Measurements from ENCODE around the gene OR2L8.

OR2L8 gene, protein sequence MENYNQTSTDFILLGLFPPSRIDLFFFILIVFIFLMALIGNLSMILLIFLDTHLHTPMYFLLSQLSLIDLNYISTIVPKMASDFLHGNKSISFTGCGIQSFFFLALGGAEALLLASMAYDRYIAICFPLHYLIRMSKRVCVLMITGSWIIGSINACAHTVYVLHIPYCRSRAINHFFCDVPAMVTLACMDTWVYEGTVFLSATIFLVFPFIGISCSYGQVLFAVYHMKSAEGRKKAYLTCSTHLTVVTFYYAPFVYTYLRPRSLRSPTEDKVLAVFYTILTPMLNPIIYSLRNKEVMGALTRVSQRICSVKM

DNA sequence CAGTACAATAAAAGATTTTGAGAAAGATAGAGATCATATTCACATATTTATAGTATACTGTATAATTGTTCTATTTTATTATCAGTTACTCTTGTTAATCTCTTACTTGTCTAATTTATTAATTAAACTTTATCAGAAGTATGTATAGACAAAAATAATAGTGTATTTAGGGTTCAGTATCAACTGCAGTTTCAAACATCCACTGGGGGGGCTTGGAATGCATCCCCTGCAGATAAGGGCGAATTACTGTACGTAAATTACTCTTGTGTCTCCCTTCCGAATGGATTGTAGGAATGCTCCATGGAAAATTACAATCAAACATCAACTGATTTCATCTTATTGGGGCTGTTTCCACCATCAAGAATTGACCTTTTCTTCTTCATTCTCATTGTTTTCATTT is at the start of gene OR2L8:
Gene OR2L8, plus strand, starts transcription at position 301 of the 400 bp plus-strand sequence. Its CDS starts 0 bp downstream, at position 301.
- no peak for DNase-seq (ENCODE audit: low read depth)

- DNase-seq (ENCODE audit: low read depth): no peak
Observed at GRCh38 chr1:247904122-247904521, 44.5 kb upstream of the OR2L8 start.

- no peak for DNase-seq (ENCODE audit: low read depth)
Observed at GRCh38 chr1:247905181-247905580, 43.5 kb upstream of the OR2L8 start.

DNA sequence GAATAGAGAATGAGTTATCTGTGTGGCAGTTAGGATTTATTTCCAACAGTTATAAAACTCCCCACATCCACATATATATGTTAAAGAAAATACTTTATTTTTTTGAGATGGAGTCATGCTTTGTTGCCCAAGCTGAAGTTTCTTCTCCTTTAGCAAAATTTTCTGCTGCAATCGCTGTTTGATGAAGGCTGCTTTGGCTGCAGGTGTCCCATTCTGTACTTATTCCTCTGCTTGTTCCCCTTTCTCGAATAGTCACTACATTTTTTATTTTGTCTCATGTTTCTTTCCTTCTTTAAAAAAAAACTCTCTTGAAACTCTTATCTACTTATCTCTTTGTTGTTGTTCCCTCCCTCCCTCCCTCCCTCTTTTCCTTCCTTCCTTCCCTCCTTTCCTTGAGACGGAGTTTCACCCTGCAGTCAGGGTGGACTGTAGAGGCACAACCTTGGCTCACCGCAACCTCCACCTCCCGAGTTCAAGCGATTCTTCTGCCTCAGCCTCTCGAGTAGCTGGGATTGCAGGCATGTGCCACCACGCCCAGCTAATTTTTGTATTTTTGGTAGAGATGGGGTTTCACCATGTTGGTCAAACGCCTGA is 42.7 kb upstream of the OR2L8 start:
- no peak for DNase-seq (ENCODE audit: low read depth)

DNA sequence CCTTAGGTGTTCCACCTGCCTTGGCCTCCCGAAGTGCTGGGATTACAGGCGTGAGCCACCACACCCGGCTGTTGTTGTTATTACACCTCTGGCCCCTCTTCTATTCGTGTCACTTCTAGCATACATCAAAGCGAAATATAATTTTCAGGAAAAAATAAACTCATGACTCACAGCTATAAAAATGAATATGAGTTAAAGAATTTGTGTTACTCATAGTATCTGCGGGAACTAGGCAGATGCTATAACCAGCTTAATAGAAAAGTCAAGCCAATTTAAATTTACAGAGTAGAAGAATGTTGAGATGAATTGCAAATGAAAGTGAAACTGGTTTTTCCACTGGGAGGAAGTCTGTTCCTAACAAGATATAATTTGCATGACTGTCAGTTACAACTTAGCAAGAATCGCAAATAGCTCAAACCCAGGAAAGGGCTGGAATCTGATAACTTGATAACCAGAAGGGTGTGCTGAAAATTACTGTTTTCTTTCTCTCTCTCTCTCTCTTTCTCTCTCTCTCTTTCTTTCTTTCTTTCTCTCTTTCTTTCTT is 42.1 kb upstream of the OR2L8 start:
- no peak for DNase-seq (ENCODE audit: low read depth)

GRCh38 chr1:247908766-247909165 is 39.9 kb upstream of the OR2L8 start:
- no peak for DNase-seq (ENCODE audit: low read depth)

DNA sequence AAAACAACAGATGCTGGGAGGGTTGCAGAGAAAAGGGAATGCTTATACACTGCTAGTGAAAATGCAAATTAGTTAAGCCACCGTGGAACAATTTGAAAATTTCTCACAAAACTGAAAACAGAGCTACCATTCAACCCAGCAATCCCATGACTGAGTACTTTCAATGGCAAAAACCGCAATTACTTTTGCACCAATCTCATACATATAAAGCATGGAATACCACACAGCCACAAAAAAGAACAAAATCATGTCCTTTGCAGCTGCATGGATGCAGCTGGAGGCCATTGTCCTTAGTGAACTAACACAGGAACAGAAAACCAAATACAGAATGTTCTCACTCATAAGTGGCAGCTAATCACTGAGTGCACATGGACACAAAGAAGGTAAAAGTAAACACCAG is 34.9 kb upstream of the OR2L8 start:
- DNase-seq (ENCODE audit: low read depth): no peak

- no peak for DNase-seq (ENCODE audit: low read depth)
Observed at GRCh38 chr1:247914941-247915662, 33.6 kb upstream of the OR2L8 start.

GRCh38 chr1:247919952-247920351 is 28.7 kb upstream of the OR2L8 start, which contains the start of gene OR2T8:
OR2T8 (plus strand) TSS chr1:247920252; CDS start chr1:247921018, 766 bp downstream.
- DNase-seq (ENCODE audit: low read depth): no peak

GRCh38 chr1:247923941-247924340 is 24.7 kb upstream of the OR2L8 start:
- DNase-seq (ENCODE audit: low read depth): no peak

- no peak for DNase-seq (ENCODE audit: low read depth)
Observed at GRCh38 chr1:247924868-247925267, 23.8 kb upstream of the OR2L8 start, which contains the start of gene OR2AJ1. OR2AJ1 (plus strand) TSS chr1:247924889; CDS start chr1:247933769, 8,880 bp downstream.

DNA sequence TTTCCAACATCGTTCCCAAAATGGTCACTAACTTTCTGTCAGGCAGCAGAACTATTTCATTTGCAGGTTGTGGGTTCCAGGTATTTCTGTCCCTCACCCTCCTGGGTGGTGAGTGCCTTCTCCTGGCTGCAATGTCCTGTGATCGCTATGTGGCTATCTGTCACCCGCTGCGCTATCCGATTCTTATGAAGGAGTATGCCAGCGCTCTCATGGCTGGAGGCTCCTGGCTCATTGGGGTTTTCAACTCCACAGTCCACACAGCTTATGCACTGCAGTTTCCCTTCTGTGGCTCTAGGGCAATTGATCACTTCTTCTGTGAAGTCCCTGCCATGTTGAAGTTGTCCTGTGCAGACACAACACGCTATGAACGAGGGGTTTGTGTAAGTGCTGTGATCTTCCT is 14.7 kb upstream of the OR2L8 start:
- DNase-seq (ENCODE audit: low read depth): no peak

GRCh38 chr1:247935781-247936180 is 12.9 kb upstream of the OR2L8 start:
- DNase-seq (ENCODE audit: low read depth): no peak

GRCh38 chr1:247936415-247936814 is 12.2 kb upstream of the OR2L8 start:
- no peak for DNase-seq (ENCODE audit: low read depth)

- peak; percentile 82 for DNase-seq (ENCODE audit: low read depth)
Observed at GRCh38 chr1:247936965-247937734, 11.5 kb upstream of the OR2L8 start.

- no peak for DNase-seq (ENCODE audit: low read depth)
Observed at GRCh38 chr1:247942624-247943023, 6.0 kb upstream of the OR2L8 start.

DNA sequence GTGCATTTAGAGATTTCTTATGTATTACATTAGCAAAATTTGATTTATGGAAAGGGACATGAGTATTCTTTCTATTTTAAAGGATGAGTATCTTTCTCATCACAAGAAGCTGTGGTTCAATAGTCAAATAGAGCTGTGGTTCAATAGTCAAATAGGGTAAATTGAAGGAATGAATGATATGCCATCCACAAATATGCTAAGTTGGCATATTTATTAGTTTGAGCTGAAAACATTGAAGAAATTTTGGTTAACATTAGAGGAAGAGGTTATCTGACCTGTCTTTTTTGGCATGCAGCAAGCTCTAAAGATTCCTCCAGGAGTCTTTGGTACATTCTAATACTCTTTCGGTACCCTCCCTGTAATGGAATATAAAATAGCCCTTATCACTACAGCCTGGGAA is 4.8 kb downstream of the OR2L8 start:
- DNase-seq (ENCODE audit: low read depth): no peak

DNA sequence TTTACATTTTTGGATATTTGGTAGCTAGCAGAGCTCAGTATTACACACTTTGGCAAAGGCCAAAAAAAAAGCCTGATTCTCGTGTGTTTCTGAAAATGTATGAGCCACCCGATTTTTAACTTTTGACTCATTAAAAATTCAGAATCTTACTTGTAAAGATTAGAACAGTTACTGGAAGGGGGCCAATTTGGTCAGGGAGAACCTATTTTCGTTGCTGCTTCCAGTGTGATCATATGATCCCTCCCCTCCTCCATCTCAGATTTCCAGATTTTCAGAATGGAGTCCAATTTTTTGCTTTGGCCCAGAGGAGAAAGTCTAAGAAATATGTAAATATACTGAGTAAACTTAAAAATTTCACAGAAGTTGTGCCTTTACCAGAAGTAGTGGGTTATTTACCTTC is 13.1 kb downstream of the OR2L8 start:
- DNase-seq (ENCODE audit: low read depth): no peak

- DNase-seq (ENCODE audit: low read depth): no peak
Observed at GRCh38 chr1:247962911-247963588, 14.4 kb downstream of the OR2L8 start.

GRCh38 chr1:247964933-247965332 is 16.3 kb downstream of the OR2L8 start, which contains the start of gene OR2AK2:
OR2AK2 (plus strand) TSS chr1:247965233; CDS start chr1:247965377, 144 bp downstream.
- no peak for DNase-seq (ENCODE audit: low read depth)

DNA sequence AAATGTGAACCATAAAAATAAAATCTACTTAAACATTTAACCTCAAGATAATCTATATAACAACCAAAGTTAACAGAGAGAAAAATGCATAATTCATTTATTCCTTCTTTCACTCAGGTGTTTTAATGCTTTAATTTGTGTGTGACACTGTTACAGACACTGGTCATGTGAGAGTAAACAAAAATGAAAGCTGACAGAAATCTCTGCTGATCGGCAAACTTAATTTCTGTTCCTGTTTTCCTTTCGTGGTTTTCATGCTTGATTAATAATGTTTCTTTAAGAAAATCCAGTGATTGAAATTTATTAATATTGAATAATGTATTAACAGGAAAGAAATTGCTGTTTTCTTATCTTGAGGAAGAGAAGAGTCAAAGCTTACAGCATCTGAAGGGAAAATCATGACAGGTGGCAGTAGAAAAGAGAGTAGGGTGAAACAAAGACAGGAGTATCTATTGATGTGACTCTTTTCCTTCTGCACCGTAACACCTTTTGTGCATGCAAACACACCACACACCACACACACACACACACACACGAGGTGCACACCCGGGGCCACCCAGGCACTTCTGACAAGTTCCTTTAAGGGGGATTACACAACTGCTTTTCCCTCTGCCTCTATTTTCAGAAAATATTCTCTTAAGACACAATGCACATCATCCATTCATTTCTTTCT is 18.0 kb downstream of the OR2L8 start:
- no peak for DNase-seq (ENCODE audit: low read depth)

Measured in stimulated activated CD8-positive, alpha-beta memory T cell treated with anti-CD3 and anti-CD28 coated beads, Interleukin-7, amount 100 ng/mL, for 24 hours (primary cell).